ENCODE results near the gene SF3B2.
"Not testable (repeated sequence)": the region's sequence is repeated elsewhere in the genome, so short reads cannot be mapped to it uniquely, and the experiment has no call there.

The SF3B2 gene

DNA sequence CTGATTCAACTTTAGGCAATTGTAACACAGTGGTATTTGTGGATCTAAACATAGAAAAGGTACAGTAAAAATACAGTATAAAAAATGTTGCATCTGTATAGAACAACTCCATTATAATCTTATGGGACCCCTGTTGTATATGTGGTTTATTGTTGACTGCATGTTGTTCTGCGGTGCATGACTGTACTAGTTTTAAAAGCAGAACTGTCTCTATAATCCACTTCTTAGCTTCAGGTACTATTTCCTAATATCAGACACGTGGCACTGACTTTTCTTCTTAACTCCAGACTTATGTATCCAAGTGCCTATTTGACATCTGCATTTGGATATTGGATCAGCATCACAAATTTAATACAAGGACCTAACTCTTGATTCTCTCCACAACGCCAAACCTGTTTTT is 59.0 kb downstream of the SF3B2 start:
- DNase-seq (ENCODE audit: low spot score): no peak

DNA sequence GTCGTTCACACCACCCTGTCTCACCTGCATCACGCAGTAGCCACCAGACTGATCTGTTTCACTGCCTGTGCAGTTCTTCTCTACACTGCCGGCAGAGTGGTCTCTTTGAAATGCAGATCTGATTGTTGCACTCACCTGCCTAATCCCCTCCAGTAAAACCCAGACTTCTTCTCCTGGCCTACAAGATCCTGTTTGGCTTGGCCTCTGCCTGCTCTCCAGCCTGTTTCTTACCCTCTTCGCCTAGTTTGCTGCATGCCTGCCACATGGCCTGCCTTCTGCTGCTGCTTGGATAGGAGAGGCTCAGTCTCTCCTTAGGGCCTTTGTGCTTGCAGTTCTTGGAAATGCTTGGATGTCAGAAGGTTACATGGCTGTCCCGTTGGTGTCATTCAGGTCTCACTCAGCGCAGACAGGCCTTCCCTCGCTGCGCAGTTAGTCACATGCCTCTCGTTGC is 59.9 kb downstream of the SF3B2 start:
- DNase-seq (ENCODE audit: low spot score): no peak

DNA sequence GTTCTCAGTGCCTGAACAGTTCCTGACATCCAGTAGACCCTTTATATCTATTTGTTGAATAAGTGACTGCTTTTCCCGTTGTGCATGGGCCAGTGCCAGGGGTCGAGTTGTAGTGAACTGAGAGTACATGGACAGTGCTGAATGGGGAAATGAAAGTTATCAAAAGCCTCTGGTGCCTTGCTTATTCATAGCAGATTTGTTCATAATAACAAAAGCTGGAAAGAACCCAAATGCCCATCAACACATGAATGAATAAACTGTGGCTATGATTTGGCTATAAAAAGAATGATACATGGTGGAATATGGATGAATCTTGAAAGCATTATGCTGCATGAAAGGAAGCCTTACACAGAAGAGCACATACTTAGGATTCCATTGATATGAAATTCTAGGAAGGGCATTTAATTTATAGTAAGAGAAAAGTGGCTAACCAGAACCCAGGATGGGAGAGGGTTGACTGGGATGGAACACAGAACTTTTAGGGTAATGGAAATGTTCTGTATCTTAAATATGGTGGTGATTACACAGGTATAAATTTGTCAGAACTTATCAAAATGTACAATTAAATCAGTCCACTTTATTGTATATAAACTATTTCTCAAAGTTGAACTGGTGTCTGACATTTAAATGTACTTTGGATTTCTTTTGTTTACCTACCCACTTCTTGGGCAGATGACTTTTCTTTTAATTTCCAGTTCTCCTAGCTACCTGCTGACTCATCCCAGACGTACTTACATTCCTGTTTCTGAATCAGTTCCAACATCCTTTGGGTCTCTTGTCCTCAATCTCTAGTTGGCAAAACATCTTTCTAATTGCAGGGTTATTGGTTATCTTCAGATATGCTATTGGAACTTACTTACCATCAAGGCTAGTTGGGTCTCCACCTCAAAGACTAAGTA is 60.7 kb downstream of the SF3B2 start:
- DNase-seq (ENCODE audit: low spot score): no peak

DNA sequence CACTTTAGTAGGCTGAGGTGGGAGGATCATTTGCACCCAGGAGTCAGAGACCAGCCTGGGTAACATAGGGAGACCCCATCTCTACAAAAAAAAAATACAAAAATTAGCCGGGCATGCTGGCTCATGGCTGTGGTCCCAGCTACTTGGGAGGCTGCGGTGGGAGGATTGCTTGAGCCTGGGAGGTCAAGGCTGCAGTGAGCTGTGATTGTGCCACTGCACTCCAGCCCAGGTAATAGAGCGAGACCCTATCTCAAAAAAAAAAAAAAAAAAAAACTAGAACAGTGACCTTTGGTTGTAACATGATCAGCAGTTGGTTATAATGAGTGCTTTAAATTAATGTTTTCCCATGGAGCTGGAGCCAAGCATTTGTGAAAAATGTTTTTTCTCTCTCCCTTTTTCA is 62.8 kb downstream of the SF3B2 start:
- DNase-seq (ENCODE audit: low spot score): not testable (repeated sequence)

DNA sequence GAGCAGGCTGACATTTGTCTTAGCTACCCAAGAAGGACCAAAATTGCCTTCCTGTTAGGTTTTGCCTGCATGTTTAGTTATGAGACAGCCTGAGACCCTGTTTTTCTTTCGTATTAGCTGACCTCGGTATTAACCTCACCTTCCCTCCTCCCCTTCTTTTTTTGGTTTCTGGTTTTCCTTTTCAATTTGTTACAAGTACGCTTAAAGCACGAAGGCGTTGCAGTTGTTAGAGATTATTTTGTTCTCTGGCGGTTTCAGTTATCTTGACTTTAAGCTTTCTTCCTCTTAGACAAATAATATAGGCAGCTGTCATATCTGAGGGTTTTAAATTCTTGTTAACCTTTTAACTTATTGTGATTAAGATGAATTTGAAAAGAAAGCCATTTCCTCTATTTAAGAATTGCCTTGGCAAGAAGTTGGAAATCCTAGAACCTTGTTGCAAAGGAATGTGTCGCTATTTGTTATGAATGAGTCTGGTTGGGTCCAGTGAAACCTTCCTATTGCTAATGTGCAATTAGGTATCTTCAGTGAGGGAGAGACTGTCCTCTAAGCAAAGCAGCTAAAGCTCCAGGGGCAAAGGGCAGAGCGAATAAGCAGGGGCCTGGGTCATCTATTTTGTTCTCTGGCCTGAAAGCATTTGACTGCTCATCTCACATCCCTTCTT is 63.6 kb downstream of the SF3B2 start:
- DNase-seq (ENCODE audit: low spot score): peak; percentile 61

DNA sequence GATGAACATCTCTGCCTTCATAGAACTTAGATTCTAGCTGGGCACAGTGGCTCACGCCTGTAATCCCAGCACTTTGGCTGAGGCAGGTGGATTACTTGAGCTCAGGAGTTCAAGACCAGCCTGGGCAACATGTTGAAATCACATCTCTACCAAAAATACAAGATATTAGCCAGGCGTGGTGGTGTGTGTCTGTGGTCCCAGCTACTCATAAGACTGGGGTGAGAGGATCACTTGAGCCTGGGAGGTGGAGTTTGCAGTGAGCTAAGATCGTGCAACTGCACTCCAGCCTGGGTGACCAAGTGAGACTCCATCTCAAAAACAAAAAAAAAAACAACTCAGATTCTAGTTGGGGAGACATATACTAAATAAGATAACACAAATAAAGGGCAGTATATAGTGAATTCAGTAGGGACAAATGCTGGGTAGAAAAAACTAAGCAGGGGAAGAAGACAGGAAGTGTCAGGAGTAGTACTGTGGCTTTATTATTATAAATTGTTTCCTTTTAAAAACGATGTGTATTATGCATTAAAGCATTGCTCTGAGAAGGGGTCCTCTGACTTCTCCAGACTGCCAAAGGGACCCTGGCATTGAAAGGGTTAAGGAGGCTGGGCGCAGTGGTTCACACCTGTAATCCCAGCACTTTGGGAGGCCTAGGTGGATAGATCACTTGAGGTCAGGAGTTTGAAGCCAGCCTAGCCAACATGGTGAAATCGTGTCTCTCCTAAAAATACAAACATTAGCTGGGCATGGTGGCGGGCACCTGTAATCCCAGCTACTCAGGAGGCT is 64.6 kb downstream of the SF3B2 start:
- DNase-seq (ENCODE audit: low spot score): no peak

DNA sequence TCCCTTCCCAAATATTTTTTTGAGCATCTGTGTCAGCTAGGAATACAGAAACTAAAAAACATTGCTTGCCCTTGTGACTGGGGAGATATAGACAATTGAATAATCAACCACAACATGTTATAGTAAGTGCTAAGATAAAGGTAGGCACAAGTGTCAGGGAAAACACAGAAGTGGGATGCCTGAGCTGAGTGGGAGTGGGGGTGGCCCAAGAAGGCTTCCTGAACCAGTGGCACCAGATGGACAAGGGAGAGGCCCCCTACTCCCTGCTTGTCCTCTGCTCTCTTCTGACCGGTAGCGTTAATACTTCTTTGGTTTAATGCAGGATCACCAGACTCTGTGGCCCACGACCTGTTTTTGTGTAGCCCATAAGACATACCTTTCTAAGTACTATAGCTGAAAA is 66.7 kb downstream of the SF3B2 start:
- no peak for DNase-seq (ENCODE audit: low spot score)
